ENCODE results near the gene RPS19. TPM values are rescaled to one million over a fixed set of nuclear protein-coding genes. Genes with fewer than 3 reads are reported as not detected.

RPS19 gene
- total RNA-seq, 2 donors from 2014 or later, result 1,532 to 1,595 TPM

DNA sequence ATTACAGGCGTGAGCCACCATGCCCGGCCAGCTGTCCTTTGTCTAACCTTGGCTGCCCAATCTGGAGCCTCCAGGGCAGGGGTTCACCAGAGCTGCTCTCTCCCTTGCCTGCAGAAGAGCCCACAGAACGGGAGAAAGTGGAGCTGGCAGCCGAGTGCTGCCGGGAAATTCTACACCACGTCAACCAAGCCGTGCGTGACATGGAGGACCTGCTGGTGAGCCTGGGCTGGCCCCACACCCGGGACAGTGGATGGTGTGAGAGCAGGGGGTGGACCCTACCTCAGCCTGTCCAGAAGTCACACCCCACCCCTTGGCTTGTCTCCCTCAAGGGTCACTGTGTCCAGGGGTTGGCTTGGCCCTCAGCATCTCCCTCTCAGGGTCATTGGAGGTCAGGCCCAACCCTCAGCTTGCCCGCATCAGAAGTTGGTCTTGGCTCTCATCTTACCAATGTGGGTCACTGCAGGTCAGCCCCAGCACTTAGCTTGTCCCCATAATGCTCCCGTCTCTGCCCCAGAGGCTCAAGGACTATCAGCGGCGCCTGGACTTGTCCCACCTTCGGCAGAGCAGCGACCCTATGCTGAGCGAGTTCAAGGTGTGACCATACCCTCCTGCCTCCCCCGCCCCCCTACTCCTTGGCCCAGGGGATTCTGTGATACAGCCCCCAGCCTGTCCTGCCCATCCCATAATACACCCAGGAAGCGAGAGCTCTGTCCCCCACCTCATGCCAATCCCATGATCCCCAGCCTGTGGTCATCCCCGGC lies 43.3 kb downstream of the RPS19 start:
- H3K36me3 Mint-ChIP-seq, result peaks cover 17% of the 10 kb centered on the region
- H3K27ac Mint-ChIP-seq, result no peak overlapping the region
- H3K9me3 Mint-ChIP-seq, result no peaks in the 10 kb centered on the region

GRCh38 chr19:41904118-41904870 lies 44.2 kb downstream of the RPS19 start:
- H3K4me3 Mint-ChIP-seq, result no peak overlapping the region
- H3K4me1 Mint-ChIP-seq (ENCODE audit: low read depth in 2 of 2), result peaks cover 6 to 27% of the 10 kb centered on the region in 2 donors
- peaks cover 8% of the 10 kb centered on the region for H3K36me3 Mint-ChIP-seq
- no peaks in the 10 kb centered on the region for H3K27me3 Mint-ChIP-seq
- no peak for ATAC-seq
- no peak overlapping the region for H3K27ac Mint-ChIP-seq
- no peaks in the 10 kb centered on the region for H3K9me3 Mint-ChIP-seq
- no peak for DNase-seq (ENCODE audit: low spot score)

More for the DNA sequence above, 43.3 kb downstream of the RPS19 start:
- Mint-ChIP-seq H3K4me1 (ENCODE audit: low read depth in 2 of 2) (peaks cover 13 to 27% of the 10 kb centered on the region in 2 donors), H3K4me3 (no peak overlapping the region), H3K27me3 (no peaks in the 10 kb centered on the region)
- DNase-seq (ENCODE audit: low spot score), result no peak
- no peak for ATAC-seq

- H3K27ac Mint-ChIP-seq, result peak overlapping the region in 1 of 2 donors; percentile 1
- no peak overlapping the region for H3K4me3 Mint-ChIP-seq
- H3K36me3 Mint-ChIP-seq, result peaks cover 6% of the 10 kb centered on the region
- ATAC-seq (no peak), DNase-seq (ENCODE audit: low spot score) (no peak)
- H3K9me3 Mint-ChIP-seq, result no peaks in the 10 kb centered on the region
- no peaks in the 10 kb centered on the region for H3K27me3 Mint-ChIP-seq
- peaks cover 7 to 30% of the 10 kb centered on the region in 2 donors for H3K4me1 Mint-ChIP-seq (ENCODE audit: low read depth in 2 of 2)
Measured at GRCh38 chr19:41905273-41906002, 45.4 kb downstream of the RPS19 start.

GRCh38 chr19:41906271-41906670 lies 46.2 kb downstream of the RPS19 start:
- Mint-ChIP-seq H3K27me3 (no peaks in the 10 kb centered on the region), H3K9me3 (no peaks in the 10 kb centered on the region), H3K4me1 (ENCODE audit: low read depth in 2 of 2) (peaks cover 16 to 38% of the 10 kb centered on the region in 2 donors), H3K36me3 (peaks cover 6% of the 10 kb centered on the region), H3K27ac (peak overlapping the region in 1 of 2 donors; percentile 1), H3K4me3 (no peak overlapping the region)
- ATAC-seq (no peak), DNase-seq (ENCODE audit: low spot score) (no peak)

DNA sequence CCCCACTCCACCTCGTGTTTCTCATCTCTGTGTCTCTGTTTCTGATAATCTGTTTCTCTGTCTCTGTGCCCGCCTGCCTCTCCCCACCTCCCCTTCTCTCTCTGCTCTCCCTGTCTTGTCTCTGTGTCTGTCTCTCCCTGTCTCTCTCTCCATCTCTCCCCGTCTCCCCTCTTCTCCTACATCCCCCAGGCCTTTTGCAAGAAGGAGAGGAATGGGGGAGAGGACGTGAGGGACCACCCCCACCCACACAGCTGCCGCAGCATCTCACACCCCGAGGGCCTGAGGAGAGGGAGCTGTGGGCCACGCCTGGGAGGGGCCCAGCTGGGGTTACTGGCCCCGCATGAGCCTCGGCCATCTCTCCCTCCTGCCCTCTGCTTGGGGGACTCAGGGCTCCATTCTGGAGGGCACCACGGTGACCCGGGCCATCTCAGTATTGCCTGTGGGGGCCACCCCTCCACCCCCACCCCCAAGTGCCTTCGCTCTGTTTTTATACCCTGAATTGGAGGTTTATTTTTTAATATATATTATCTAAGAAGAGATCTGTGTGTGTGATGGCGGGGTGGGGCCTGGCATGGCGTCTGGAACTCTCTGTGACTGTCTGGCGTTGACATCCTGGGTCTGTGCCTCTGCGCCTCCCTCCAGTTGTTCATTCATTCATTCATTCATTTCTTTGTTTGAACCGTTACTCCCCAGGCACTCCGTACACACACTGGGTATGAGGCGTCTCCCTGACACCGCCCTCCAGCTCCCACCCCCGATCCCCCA lies 47.0 kb downstream of the RPS19 start:
- Mint-ChIP-seq H3K4me1 (ENCODE audit: low read depth in 2 of 2) (peaks cover 23 to 43% of the 10 kb centered on the region in 2 donors), H3K27me3 (peaks cover 4 to 7% of the 10 kb centered on the region in 2 donors), H3K4me3 (no peak overlapping the region), H3K36me3 (peaks cover 6% of the 10 kb centered on the region), H3K27ac (peak overlapping the region in 1 of 2 donors; percentile 59), H3K9me3 (no peaks in the 10 kb centered on the region)
- DNase-seq (ENCODE audit: low spot score) (no peak), ATAC-seq (no peak)

GRCh38 chr19:41907994-41908615 lies 48.0 kb downstream of the RPS19 start:
- ATAC-seq (no peak), DNase-seq (ENCODE audit: low spot score) (no peak)
- Mint-ChIP-seq H3K4me1 (ENCODE audit: low read depth in 2 of 2) (peaks cover 23 to 47% of the 10 kb centered on the region in 2 donors), H3K27ac (no peak overlapping the region), H3K36me3 (peaks cover 6% of the 10 kb centered on the region), H3K9me3 (no peaks in the 10 kb centered on the region), H3K4me3 (no peak overlapping the region), H3K27me3 (peaks cover 7 to 12% of the 10 kb centered on the region in 2 donors)

DNA sequence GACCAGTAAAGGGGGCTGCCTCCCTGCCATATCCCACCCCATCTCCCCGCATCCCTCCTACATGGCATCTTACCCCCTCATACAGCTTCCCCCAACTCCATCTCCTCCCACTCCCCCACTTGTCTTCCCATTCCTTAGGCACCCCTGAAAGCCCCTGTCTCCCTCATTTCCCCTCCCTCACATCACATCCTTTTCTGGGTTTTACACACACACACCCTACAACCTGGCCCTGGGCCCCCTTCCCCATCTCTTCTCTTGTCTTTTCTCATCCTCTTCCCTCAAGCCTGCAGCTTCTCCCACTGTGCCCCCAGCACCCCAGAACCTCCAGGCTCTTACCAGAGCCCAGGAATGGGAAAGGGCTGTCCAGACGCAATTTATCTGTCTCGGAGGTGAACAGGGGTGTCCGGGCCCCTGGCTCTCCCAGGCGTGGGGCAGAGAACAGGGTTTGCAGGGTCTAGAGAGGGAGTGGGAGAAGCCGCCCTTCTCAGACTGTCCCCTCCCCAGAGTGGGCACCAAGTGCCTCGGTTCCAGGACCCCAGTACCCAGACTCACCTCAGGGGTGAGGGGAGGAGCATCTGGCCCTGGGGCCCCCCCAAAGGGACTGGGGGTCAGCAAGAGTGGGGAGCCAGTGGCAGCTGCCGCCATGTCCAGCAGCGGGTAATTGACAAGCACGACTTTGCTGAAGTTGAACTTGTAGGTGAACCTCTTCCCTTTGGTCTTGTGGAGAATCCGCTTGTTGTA lies 48.8 kb downstream of the RPS19 start:
- Mint-ChIP-seq H3K36me3 (peaks cover 6% of the 10 kb centered on the region), H3K27ac (no peak overlapping the region), H3K4me1 (ENCODE audit: low read depth in 2 of 2) (peaks cover 24 to 43% of the 10 kb centered on the region in 2 donors), H3K27me3 (peaks cover 7 to 12% of the 10 kb centered on the region in 2 donors), H3K4me3 (no peak overlapping the region), H3K9me3 (no peaks in the 10 kb centered on the region)
- DNase-seq (ENCODE audit: low spot score), result no peak
- no peak for ATAC-seq

- DNase-seq (ENCODE audit: low spot score) (no peak), ATAC-seq (no peak)
- H3K27ac Mint-ChIP-seq, result no peak overlapping the region
- no peak overlapping the region for H3K4me3 Mint-ChIP-seq
- H3K36me3 Mint-ChIP-seq, result peaks cover 6% of the 10 kb centered on the region
- peaks cover 30 to 43% of the 10 kb centered on the region in 2 donors for H3K4me1 Mint-ChIP-seq (ENCODE audit: low read depth in 2 of 2)
- H3K27me3 Mint-ChIP-seq, result peaks cover 12% of the 10 kb centered on the region in 2 donors
- no peaks in the 10 kb centered on the region for H3K9me3 Mint-ChIP-seq
Measured at GRCh38 chr19:41909706-41910105, 49.7 kb downstream of the RPS19 start.

DNA sequence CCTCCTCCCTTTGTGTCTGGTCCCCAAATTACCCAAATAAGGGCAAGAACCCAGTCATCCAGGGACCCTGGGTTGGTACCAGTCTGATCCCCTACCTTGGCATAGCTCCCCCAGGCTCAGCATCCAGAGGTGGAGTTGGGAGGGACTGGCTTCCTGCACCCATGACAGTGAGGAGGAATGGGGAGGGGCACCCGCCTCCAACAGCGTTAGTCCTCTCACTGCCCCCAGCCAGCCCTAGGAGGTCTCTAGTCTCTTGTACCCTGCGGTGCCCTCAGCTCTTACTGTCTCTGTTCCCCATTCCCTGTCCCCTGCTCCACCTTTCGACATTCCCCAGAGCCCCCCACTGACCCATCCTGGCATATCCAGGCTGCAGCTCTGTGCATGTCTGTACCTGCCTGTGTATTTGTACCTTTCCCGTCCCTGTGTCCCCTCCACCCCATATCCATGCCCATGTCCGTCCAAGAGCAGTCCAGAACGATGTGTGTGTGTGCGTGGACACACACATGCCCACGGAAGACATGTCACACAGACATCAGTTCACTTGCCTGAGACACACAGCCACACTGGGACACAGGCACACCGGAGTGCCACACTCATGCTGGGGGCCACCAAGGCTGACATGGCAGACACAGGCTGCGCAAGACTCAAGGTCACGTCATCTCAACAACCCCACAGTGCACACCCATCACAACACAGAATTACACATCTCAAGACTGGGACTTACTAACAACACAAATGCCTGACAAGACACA lies 50.4 kb downstream of the RPS19 start:
- Mint-ChIP-seq H3K4me1 (ENCODE audit: low read depth in 2 of 2) (peaks cover 30 to 42% of the 10 kb centered on the region in 2 donors), H3K9me3 (no peaks in the 10 kb centered on the region), H3K27me3 (peaks cover 12% of the 10 kb centered on the region in 2 donors), H3K36me3 (peaks cover 6% of the 10 kb centered on the region), H3K27ac (peak overlapping the region; percentile 2 to 6), H3K4me3 (no peak overlapping the region)
- ATAC-seq (peak in 1 of 2 donors; percentile 5), DNase-seq (ENCODE audit: low spot score) (no peak)

- ATAC-seq (no peak), DNase-seq (ENCODE audit: low spot score) (no peak)
- peaks cover 6% of the 10 kb centered on the region for H3K36me3 Mint-ChIP-seq
- no peaks in the 10 kb centered on the region for H3K9me3 Mint-ChIP-seq
- peak overlapping the region; percentile 2 to 6 for H3K27ac Mint-ChIP-seq
- H3K4me1 Mint-ChIP-seq (ENCODE audit: low read depth in 2 of 2), result peaks cover 30 to 37% of the 10 kb centered on the region in 2 donors
- no peak overlapping the region for H3K4me3 Mint-ChIP-seq
- H3K27me3 Mint-ChIP-seq, result peaks cover 12% of the 10 kb centered on the region in 2 donors
Measured at GRCh38 chr19:41910992-41911888, 51.2 kb downstream of the RPS19 start.

Measured in natural killer cell treated with Interleukin-12 subunit alpha and Interleukin-12 subunit beta and Interleukin-15 and Interleukin-18, amount 100 ng/mL, for 72 hours (primary cell).